ENCODE measurements around the gene CLEC19A.

Gene CLEC19A

DNA sequence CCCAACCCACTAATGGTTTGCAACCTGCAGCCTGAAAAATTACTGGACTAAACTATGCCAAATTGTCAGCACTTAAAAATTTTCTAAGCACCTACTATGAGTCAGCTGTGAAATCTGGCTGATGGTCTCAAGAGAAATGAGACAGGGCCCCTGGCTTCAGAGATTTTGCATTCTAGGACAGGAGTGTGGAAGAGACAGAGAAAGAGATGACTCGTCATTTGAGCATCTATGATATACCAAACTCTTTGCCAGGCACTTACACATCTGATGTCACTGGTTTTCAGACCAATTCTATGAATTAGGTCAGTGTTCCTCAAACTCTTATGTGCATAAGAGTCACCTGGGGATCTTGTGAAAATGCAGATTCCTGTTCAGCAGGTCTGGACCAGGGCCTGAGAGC is 44.4 kb downstream of the CLEC19A start:
- DNase-seq = no peak

DNA sequence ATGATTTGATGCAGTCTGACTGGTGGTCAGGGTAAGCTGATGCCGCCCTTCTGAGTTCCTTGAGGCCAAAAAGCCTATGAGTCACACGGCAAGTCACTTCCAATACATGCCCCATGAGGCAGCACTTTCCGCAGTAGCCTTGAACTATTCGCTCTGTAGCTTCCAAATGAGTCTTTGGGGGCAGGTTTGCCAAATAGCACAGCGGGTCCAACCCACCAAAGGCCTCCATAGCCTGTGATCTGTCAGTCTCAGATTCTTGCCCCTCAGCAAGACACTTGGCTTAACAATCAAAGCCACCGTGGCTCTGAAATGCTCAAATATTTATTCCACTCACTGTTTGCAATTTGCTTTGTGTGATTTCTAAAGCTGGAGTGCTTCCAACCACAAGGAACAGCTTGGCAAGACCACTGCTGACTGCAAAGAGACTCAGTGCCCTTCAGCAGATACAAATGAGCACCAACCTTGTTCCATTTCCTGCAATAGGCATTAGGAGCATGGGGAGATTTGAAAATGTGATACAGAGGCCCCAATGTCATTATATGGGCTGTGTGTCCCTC is 45.4 kb downstream of the CLEC19A start:
- DNase-seq = no peak

DNA sequence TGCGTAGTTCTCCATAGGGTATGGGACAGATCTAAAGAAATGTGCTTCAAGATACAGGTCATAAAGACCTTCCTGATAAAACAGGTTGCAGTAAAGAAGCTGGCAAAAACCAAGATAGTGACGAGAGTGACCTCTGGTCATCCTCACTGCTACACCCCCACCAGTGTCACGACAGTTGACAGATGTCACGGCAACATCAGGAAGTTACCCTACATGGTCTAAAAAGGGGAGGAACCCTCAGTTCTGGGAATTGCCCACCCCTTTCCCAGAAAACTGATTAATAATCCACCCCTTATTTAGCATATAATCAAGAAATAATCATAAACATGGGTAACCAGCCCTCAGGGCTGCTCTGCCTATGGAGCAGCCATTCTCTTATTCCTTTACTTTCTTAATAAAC is 46.3 kb downstream of the CLEC19A start:
- DNase-seq = no peak

DNA sequence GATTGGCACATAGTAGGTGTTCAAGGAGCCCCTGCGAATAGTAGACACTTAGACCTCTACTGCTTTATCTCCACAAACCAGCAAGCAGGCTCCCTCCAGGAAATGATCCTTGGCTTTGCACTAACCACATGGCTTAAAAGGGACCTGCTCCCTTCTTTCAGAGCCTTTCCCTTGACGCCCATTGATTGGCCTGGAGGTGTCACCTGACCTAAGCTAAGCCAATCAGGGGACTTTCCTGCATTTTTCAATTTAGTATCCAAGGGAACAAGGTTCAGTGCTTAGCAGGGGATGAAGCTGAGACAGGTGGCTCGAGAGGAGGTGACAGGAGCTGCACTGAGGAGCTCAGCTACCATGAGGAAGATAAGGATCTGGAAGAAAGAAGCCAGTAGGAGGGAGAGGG is 52.8 kb downstream of the CLEC19A start:
- no peak for DNase-seq

DNA sequence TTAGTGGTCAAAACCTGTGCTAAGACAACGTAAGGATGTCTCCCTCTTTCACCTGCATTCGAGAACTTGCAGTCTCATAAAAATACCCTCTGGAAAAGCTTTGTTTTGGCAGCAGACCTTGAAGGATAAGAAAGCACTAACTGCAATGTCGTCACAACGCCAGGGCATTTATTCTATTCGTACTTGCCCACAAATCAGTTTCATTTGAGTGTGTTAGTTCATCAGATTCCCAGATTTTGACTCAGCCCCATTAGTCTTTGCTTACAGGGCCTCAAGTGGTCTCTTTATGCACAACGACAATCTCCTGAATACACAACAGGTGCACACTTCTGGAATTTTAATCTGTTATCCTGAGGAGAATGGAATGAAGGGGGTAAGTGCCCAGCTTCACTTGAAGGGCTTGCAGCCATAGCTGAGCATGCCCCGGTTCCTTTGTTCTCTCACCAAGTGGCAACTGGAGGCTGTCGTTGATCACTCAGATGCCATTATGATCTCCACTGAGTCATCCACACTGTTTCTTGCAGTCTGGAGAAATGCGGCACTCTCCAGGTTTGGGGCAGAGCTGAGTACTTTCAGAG is 58.8 kb downstream of the CLEC19A start:
- no peak for DNase-seq

DNA sequence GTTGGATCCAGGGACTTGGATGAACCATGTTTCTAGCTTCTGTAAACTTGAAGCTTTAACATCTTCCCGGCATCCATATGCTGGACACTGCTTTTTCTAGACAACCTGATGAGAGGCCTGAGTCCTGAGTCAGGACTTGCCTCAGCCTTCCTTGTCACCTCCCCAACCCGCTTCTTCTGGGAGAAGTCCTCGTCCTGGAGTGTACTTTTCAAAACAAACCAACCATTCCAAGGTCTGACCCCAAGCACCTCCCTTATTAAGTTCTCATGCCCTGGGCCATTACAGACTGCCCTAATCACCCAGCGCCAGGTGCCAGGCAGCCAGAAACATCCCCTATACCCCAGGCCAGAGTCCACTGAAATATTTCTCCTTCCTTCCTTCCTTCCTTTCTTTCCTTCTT is 59.4 kb downstream of the CLEC19A start:
- DNase-seq = no peak

DNA sequence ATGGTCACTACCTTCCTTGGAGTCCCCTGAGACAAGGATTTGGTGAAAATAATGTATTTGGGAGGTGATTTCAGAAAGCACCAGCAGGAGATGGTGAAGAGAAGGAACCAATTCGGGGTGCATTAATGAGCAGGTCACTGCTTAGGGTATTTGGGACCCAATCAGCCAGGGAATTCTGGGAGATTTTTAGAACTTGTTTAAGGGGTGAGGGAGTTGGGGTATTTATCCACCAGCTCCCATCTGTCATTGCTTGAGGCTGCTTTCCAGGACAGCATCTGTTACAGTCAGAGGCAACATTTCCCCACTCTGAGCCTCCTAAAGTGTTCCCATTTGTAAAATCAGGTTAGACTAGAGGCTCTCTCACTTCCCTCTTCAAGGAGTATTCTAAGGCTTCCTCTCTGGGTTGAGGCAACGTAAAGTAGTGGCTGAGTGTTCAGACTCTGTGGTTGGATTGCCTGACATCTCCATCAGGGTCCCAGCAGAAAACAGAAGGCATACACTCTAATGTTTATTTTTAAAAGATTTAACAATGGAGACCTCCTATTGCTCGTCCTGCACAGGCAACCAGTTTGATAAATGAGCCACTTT is 60.9 kb downstream of the CLEC19A start:
- peak; percentile 78 for DNase-seq

DNA sequence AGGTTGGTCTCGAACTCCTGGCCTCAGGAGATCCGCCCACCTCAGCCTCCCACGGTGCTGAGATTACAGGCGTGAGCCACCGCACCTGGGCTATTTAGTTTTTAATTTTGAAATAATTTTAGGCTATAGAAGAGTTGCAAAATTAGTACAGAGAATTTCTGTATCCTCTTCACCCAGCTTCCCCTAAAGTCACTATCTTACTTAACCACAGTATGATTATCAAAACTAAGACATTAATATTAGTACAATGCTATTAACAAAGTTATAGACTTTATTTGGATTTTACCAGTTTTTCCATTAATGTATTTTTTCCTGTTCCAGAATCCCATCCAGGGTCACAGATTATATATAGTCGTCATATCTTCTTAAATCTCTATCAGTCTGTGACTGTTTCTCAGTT is 62.6 kb downstream of the CLEC19A start:
- DNase-seq = no peak

DNA sequence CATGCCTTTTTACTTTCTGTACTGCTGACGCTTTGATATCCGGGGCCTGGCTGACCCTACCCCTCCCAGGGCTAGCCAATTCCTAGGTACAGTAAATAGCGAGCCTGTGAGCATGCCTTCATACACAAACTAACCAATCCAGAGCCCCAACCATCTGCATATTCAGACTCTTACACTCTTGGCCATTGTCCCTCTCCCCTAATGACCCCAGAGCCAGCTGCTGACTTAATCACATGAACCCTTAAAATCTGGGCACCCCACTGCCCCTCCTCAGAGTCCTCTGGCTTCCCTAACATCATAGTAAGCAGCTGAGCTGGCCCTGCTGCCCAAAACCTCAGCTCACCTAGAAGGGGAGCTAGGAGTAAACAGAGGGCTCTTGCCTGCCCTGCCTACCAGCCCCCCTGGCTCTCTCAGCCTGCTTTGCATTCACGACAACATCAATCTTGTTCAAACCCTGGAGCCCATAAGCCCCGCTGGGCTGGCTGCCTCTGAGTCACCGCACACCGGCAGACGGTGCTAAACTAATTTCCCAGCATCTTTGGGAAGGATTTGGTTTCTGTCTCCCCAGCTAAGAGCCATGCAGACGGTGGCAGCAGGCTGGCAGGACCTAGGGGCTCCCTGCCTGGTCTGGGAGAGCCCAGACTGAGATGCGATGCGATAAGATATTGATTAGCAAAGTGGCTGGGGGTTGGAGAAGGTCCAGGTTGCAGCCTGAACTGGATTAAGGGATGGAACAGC is 63.2 kb downstream of the CLEC19A start:
- DNase-seq = no peak

DNA sequence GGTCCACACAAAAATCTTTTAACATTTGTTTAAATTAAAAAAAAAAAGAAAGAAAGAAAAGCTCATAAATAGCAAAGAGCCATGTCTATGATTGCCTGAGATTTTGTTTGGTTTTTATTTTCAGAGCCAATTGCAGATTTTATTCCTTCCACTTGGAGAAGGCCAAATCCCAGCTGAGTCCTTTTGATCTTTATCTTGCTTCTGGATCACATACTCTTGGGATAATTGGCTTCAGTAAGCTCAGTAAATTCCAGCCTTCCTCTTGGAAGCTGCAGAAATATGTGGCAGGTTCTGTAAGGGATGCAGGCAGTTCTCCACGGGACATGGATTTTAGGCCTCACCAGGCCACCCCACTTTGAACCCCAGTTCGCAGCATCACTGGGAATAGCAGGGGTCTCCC is 68.8 kb downstream of the CLEC19A start:
- no peak for DNase-seq

DNA sequence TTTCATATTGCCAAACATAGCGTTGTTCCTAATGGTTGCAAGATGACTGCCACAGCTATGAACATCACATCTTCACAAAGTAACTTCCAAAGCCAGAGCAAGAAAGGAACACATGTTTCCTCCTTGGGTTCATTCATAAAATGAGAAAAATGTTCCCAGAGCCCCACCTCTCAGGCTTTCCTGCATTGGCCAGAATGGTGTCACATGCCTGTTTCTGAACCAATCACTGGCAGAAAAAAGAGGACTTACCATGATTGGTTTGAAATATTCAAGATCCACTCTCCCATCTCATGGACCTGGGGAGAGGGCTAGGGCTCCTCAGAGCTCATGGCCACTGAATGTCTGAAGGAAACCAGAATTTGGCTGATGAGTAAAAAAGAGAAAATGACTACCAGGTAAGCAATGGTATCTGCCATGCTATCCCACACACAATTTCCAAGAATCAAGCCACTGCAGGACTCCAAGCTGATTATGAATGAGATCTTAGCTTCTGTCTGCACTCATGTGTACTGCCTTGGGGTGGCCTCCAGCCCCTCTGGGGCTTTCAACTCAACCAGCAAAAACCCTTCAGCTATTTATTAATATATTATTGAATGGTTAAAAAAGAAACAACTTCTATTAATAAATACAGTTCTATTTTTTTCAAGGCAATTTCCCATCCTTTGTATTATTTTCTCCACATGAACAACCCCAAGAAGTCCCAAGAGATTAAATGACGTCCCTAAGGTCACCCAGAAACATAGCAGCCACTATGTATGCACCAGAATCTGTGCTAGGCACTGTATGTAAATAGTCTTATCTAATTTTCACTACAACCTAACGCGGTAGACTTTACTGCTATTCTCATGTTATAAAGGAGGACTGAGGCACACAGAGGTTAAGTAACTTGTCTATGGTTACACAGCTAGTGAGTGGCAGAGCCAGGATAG is 70.8 kb downstream of the CLEC19A start:
- DNase-seq = no peak

DNA sequence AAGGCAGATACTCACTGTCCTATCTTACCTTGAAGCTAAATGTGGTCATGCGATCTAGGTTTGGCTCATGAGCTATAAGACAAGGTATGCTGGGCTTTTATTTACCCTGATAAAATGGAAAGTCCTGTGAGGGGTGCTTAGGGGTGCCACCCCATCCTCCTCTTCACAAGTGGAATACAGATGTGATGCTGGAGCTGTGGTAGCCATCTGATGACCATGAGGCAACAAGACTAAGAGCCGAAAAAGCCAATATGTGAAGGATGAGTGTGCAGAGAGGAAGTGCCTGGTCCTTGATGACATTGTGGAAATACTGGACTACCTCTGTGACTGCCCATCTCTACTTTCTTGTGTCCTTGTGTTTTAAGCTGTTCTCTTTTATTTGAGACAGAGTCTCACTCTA is 74.0 kb downstream of the CLEC19A start:
- no peak for DNase-seq

All from MV-4-11 (cell line).